Ishikawa (cell line): ENCODE measurements around the gene KDM2B.

Experiments used
- CEBPB ChIP-seq: IDR thresholded peaks from 2 replicates; pipeline ENCODE4 v1.6.1; 2012
- CREB1 ChIP-seq: IDR thresholded peaks from 2 replicates; pipeline ENCODE4 v1.6.1; 2012; ENCODE audit warnings: low read depth
- EGR1 ChIP-seq: IDR thresholded peaks from 2 replicates; pipeline ENCODE4 v1.6.1; 2012
- EP300 ChIP-seq: IDR thresholded peaks from 2 replicates; pipeline ENCODE4 v1.6.1; 2012; ENCODE audit warnings: borderline replicate concordance
- FOXM1 ChIP-seq: IDR thresholded peaks from 2 replicates; pipeline ENCODE4 v1.6.1; 2012; ENCODE audit warnings: low read depth, borderline replicate concordance
- NFIC ChIP-seq: IDR thresholded peaks from 2 replicates; pipeline ENCODE4 v1.6.1; 2012
- RAD21 ChIP-seq: IDR thresholded peaks from 2 replicates; pipeline ENCODE4 v1.6.1; 2012; ENCODE audit warnings: low read depth
- TAF1 ChIP-seq: IDR thresholded peaks from 2 replicates; pipeline ENCODE4 v1.6.1; 2012; ENCODE audit warnings: low read depth, mild to moderate bottlenecking
- TCF12 ChIP-seq: IDR thresholded peaks from 2 replicates; pipeline ENCODE4 v1.6.1; 2012; ENCODE audit warnings: low read depth
- TEAD4 ChIP-seq: IDR thresholded peaks from 2 replicates; pipeline ENCODE4 v1.6.1; 2012
- YY1 ChIP-seq: IDR thresholded peaks from 2 replicates; pipeline ENCODE4 v1.6.1; 2012; ENCODE audit warnings: low read depth
- ZBTB7A ChIP-seq: IDR thresholded peaks from 2 replicates; pipeline ENCODE4 v1.6.1; 2012; ENCODE audit warnings: low read depth
- TF ChIP-seq, protein P1 (sequence below): IDR thresholded peaks from 2 replicates; pipeline ENCODE4 v1.6.1; 2012; ENCODE audit warnings: low read depth, mild to moderate bottlenecking
- TF ChIP-seq, protein P2 (sequence below): IDR thresholded peaks from 2 replicates; pipeline ENCODE4 v1.6.1; 2012
- TF ChIP-seq, protein P3 (sequence below): IDR thresholded peaks from 2 replicates; pipeline ENCODE4 v1.6.1; 2012

KDM2B gene

DNA sequence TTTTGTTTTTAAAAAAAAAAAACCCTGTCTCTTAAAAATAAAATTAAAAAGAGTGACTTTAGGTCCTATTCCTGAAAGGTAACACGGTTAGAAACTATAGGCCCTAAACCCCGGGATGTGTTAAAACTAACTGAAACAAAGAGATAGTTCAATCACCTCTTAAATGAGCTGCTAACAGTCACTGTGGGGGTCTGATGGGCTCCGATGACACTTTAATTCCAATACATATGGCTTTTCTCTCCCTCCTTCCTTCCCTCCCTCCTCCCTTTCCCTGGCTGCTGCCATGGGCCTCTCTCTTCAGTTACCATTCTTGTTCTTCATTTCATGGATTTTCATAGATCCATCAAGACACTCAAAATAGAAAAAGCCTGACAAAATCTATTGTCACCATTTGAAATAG, 104.3 kb downstream of the KDM2B start:
- TF ChIP-seq TAF1 (no peak), TCF12 (no peak), RAD21 (no peak), EGR1 (no peak), CEBPB (no peak), NFIC (no peak), TEAD4 (no peak), CREB1 (no peak), ZBTB7A (no peak), YY1 (no peak), FOXM1 (no peak), EP300 (no peak)
- TF ChIP-seq, protein P1, sequence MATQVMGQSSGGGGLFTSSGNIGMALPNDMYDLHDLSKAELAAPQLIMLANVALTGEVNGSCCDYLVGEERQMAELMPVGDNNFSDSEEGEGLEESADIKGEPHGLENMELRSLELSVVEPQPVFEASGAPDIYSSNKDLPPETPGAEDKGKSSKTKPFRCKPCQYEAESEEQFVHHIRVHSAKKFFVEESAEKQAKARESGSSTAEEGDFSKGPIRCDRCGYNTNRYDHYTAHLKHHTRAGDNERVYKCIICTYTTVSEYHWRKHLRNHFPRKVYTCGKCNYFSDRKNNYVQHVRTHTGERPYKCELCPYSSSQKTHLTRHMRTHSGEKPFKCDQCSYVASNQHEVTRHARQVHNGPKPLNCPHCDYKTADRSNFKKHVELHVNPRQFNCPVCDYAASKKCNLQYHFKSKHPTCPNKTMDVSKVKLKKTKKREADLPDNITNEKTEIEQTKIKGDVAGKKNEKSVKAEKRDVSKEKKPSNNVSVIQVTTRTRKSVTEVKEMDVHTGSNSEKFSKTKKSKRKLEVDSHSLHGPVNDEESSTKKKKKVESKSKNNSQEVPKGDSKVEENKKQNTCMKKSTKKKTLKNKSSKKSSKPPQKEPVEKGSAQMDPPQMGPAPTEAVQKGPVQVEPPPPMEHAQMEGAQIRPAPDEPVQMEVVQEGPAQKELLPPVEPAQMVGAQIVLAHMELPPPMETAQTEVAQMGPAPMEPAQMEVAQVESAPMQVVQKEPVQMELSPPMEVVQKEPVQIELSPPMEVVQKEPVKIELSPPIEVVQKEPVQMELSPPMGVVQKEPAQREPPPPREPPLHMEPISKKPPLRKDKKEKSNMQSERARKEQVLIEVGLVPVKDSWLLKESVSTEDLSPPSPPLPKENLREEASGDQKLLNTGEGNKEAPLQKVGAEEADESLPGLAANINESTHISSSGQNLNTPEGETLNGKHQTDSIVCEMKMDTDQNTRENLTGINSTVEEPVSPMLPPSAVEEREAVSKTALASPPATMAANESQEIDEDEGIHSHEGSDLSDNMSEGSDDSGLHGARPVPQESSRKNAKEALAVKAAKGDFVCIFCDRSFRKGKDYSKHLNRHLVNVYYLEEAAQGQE, result no peak
- TF ChIP-seq, protein P2, sequence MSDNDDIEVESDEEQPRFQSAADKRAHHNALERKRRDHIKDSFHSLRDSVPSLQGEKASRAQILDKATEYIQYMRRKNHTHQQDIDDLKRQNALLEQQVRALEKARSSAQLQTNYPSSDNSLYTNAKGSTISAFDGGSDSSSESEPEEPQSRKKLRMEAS, result no peak
- TF ChIP-seq, protein P3, sequence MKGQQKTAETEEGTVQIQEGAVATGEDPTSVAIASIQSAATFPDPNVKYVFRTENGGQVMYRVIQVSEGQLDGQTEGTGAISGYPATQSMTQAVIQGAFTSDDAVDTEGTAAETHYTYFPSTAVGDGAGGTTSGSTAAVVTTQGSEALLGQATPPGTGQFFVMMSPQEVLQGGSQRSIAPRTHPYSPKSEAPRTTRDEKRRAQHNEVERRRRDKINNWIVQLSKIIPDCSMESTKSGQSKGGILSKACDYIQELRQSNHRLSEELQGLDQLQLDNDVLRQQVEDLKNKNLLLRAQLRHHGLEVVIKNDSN, result no peak

DNA sequence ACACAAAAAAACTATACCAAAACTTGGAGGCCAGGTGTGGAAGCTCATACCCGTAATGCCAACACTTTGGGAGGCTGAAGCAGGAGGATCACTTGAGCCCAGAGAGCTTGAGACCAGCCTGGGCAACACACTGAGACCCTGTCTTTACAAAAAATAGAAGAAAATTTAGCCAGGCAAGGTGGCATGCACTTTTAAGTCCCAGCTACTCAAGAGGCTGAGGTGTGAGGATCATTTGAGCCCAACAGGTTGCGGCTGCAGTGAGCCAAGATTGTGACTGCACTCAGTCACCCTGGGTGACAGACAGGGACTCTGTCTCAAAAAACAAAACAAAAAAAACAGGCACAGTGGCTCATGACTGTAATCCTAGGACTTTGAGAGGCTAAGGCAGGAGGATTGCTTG, 105.5 kb downstream of the KDM2B start:
- TF ChIP-seq CREB1, result no peak
- TF ChIP-seq RAD21, result no peak
- TF ChIP-seq NFIC, result no peak
- TF ChIP-seq EGR1, result no peak
- TF ChIP-seq FOXM1, result no peak
- TF ChIP-seq, protein P3, result no peak
- no peak for TF ChIP-seq CEBPB
- no peak for TF ChIP-seq TEAD4
- no peak for TF ChIP-seq ZBTB7A
- no peak for TF ChIP-seq YY1
- TF ChIP-seq, protein P1, result no peak
- TF ChIP-seq TAF1, result no peak
- no peak for TF ChIP-seq EP300
- no peak for TF ChIP-seq TCF12
- TF ChIP-seq, protein P2, result no peak

DNA sequence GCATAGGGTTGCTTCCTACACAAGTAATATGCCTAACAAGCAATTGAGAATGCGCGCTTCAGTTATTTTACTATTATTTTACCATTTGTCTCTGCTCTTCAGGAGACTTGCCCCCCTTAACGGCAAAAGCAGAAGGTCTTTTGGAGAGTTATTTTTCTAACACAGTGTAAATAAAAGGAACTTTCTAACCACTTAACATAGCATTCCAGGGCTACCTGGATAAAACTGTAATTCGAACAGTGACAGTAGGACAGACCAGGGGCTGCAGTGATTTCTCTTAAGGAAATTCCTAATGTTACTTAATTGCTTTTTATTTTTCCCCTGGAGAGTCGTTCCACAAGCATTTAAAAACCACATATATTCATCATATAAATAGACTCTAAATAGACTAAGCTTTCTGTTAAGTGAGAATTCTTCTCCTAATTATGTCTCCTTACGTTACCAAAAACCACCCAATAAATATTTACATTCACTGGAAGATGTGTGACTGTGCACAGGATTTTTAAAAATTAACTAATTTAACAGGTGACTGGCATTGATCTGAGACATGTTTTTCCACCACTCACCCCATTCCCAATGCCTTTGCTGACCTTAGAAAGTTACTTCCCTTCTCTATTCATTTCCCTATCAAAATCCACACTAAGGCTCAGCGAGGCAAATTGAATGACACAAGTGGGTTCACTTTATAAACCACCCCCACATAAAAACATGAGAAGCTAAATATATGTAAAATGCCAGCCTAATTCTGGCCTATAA, 108.5 kb downstream of the KDM2B start:
- TF ChIP-seq NFIC, result no peak
- no peak for TF ChIP-seq TCF12
- TF ChIP-seq CEBPB, result no peak
- no peak for TF ChIP-seq YY1
- no peak for TF ChIP-seq EP300
- TF ChIP-seq RAD21, result no peak
- TF ChIP-seq ZBTB7A, result no peak
- no peak for TF ChIP-seq EGR1
- TF ChIP-seq, protein P2, result no peak
- TF ChIP-seq, protein P1, result no peak
- TF ChIP-seq, protein P3, result no peak
- TF ChIP-seq TAF1, result no peak
- TF ChIP-seq CREB1, result no peak
